Adipocyte (in vitro differentiated cells): Measurements from ENCODE around the gene FANCE.

ENCODE experiments used
- DNase-seq: peaks from one replicate; pipeline ENCODE4 v3.0.0-alpha.2; 2015; ENCODE audit warnings: low read depth
- H3K27me3 ChIP-seq: replicated peaks from 2 replicates; pipeline ENCODE4 v1.7.0; 2013; ENCODE audit warnings: mild to moderate bottlenecking, low read length, moderate library complexity; ENCODE audit not compliant: control insufficient read depth, insufficient read depth
- H3K36me3 ChIP-seq: 2 replicates; pipeline ENCODE4 v1.7.0; 2013; ENCODE audit warnings: low read length, mild to moderate bottlenecking, moderate library complexity; ENCODE audit not compliant: control insufficient read depth, insufficient read depth, severe bottlenecking
- H3K4me1 ChIP-seq: 2 replicates; pipeline ENCODE4 v1.7.0; 2013; ENCODE audit warnings: mild to moderate bottlenecking, low read length, moderate library complexity; ENCODE audit not compliant: control insufficient read depth, insufficient read depth
- H3K4me3 ChIP-seq: 2 replicates; pipeline ENCODE4 v1.7.0; 2013; ENCODE audit warnings: mild to moderate bottlenecking, low read length, moderate library complexity
- H3K9ac ChIP-seq: 2 replicates; pipeline ENCODE4 v1.7.0; 2013; ENCODE audit warnings: mild to moderate bottlenecking, low read length, moderate library complexity
- H3K9me3 ChIP-seq: 2 replicates; pipeline ENCODE4 v1.7.0; 2013; ENCODE audit warnings: mild to moderate bottlenecking, low read length, moderate library complexity; ENCODE audit not compliant: control insufficient read depth

FANCE gene

GRCh38 chr6:35495258-35496035 is 43.3 kb downstream of the FANCE start:
- DNase-seq: peak; percentile 42
- peaks cover 31% of the 10 kb centered on the region for H3K4me1 ChIP-seq
- H3K36me3 ChIP-seq: no peaks in the 10 kb centered on the region

DNA sequence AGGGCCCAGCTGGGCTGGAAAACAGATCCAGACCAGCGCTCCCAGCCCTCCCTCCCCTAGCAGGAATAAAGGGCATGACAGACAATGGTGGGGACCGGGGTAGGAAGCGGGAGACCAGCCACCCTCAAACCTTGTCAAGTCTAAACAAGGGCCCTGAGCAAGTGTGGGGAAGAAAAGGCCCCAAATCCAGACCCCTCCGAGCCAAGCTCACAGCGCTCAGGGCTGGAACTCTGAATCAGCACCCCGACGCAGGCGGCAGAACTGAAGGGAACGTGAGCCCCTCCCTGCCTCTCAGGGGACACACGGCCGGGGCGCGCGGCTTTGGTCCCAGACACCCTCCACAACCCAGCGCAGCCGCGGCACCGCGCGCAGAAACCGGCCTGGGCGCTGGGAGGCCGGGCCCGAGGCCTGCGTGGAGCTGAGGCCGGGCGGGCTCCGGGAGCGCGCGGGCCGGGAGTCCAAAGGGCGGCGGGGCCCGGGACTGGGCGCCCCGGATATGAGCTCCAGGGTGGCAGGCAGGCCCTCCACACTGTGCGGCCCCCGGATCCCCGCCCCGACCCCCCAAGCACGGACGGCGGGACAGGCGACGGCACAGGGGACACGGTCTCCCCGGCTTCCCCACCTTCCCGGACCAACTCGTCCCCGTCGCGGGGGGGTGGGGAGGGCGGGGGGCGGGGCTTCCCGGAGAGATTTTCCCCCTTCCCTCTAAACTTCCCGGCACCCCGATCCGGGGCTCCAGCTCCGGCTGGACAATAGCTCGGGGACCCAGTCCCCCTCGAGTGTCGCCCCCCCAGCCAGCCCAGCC is 44.1 kb downstream of the FANCE start:
- peaks cover 29% of the 10 kb centered on the region for H3K4me1 ChIP-seq

More at GRCh38 chr6:35495258-35496035, 43.3 kb downstream of the FANCE start:
- Histone ChIP-seq H3K27me3 (no peaks in the 10 kb centered on the region), H3K9ac (peak overlapping the region; percentile 83), H3K9me3 (no peaks in the 10 kb centered on the region), H3K4me3 (peak overlapping the region; percentile 87)

DNA sequence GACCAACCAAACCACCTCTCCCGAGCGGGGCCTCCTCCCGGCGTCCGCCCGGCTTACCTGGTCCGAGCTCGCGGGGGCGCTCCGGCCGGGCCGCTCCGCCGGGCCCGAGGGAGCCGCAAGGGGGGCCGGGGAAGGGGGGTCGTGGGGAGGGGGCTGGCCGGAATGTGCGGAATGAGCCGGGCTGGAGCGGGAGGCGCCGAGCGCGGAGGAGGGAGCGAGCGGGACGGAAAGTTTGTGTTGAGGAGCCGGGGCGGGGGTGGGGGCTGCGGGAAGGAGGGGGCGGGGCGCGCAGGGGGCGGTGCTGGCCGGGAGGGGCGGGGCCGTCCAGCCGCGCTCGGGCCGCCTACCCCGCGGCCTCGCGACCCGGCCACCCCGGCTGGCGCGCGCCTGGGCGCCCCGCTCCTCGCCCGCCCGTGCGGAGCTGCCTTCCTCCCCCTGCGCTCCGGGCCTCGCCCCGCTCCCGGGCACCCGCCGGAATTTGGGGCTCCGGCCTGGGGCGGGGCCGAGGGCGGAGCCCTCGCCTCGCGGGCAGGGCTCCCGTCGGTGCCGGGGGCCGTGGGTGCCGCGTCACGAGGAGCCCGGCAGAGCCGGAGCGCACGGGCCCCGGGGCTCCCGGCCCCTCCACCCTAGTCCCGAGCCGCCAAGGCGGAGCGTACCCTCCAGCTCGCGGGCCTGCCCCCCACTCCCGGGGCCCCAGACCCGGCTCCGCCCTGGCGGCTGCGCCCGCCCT is 44.9 kb downstream of the FANCE start, which contains the start of gene TEAD3:
Gene TEAD3 (minus strand): TSS at position 239 of the 730 bp plus-strand sequence.
- peak within 1 kb of the TSS; percentile 87 for H3K4me3 ChIP-seq
- peak; percentile 90 for DNase-seq
- H3K4me1 ChIP-seq: peaks cover 27% of the 10 kb centered on the region
- no peaks in the 10 kb centered on the region for H3K36me3 ChIP-seq
- H3K27me3 ChIP-seq: no peaks in the 10 kb centered on the region
- H3K9me3 ChIP-seq: no peaks in the 10 kb centered on the region
- H3K9ac ChIP-seq: peak within 1 kb of the TSS; percentile 90

More for the DNA sequence above, 44.1 kb downstream of the FANCE start:
- peak overlapping the region; percentile 83 for H3K9ac ChIP-seq
- DNase-seq: peak; percentile 73
- H3K4me3 ChIP-seq: peak overlapping the region; percentile 87
- no peaks in the 10 kb centered on the region for H3K27me3 ChIP-seq
- no peaks in the 10 kb centered on the region for H3K36me3 ChIP-seq
- H3K9me3 ChIP-seq: no peaks in the 10 kb centered on the region

GRCh38 chr6:35497571-35498421 is 45.7 kb downstream of the FANCE start:
- H3K4me1 ChIP-seq: peaks cover 23% of the 10 kb centered on the region
- DNase-seq: peak; percentile 93
- H3K9ac ChIP-seq: peak overlapping the region; percentile 90
- no peaks in the 10 kb centered on the region for H3K36me3 ChIP-seq
- H3K9me3 ChIP-seq: no peaks in the 10 kb centered on the region
- H3K27me3 ChIP-seq: no peaks in the 10 kb centered on the region
- H3K4me3 ChIP-seq: peak overlapping the region; percentile 81

GRCh38 chr6:35498422-35499067 is 46.4 kb downstream of the FANCE start:
- Histone ChIP-seq H3K9ac (peak overlapping the region; percentile 90), H3K4me1 (peaks cover 23% of the 10 kb centered on the region), H3K4me3 (peak overlapping the region; percentile 81), H3K27me3 (peaks cover under 1% of the 10 kb centered on the region), H3K36me3 (no peaks in the 10 kb centered on the region), H3K9me3 (no peaks in the 10 kb centered on the region)
- peak; percentile 37 for DNase-seq

DNA sequence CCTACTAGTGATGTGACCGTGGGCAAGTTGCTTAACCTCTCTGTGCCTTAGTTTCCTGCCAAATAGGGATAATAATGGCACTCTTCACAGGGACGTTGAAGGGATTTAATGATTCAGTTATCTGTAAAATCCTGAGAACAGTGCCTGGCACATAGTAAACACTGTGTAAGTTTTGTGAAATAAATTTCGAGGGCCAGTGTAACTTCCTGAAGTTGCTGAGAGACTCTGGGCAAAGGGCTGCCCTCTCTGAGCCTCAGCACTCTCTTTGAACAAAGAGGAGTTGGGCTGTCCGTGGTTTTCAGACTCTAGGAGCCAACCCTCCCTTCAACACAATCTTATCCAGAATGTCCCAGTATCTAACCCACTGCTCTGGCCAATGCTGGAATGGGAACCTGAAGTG is 47.2 kb downstream of the FANCE start:
- Histone ChIP-seq H3K4me3 (no peak overlapping the region), H3K9ac (no peak overlapping the region), H3K27me3 (peaks cover 7% of the 10 kb centered on the region), H3K9me3 (no peaks in the 10 kb centered on the region), H3K36me3 (no peaks in the 10 kb centered on the region), H3K4me1 (peaks cover 16% of the 10 kb centered on the region)
- no peak for DNase-seq

- Histone ChIP-seq H3K36me3 (no peaks in the 10 kb centered on the region), H3K27me3 (peaks cover 17% of the 10 kb centered on the region), H3K4me1 (peaks cover 4% of the 10 kb centered on the region), H3K9me3 (no peaks in the 10 kb centered on the region), H3K4me3 (no peak overlapping the region), H3K9ac (no peak overlapping the region)
- DNase-seq: peak; percentile 44
Observed at GRCh38 chr6:35500782-35501181, 48.6 kb downstream of the FANCE start.

DNA sequence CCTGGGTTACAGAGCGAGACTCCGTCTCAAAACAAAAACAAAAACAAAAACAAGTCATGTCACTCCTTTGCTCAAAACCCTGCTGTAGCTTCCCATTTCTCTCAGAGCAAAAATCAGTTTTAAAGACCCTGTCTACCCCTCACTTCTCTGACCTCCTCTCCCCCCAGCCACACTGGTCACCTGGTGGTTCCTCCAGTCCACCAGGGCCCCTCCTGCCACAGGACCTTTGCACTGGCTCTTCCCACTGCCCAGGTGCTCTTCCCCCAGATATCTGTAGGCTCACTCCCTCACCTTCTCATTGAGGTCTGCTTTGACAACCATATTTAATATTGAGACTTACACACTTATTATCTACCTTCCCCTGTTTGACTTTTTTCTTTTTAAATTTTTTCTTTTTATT is 49.6 kb downstream of the FANCE start:
- DNase-seq: no peak
- Histone ChIP-seq H3K4me3 (no peak overlapping the region), H3K27me3 (peaks cover 27% of the 10 kb centered on the region), H3K4me1 (peaks cover 3% of the 10 kb centered on the region), H3K36me3 (no peaks in the 10 kb centered on the region), H3K9me3 (peaks cover under 1% of the 10 kb centered on the region), H3K9ac (no peak overlapping the region)

DNA sequence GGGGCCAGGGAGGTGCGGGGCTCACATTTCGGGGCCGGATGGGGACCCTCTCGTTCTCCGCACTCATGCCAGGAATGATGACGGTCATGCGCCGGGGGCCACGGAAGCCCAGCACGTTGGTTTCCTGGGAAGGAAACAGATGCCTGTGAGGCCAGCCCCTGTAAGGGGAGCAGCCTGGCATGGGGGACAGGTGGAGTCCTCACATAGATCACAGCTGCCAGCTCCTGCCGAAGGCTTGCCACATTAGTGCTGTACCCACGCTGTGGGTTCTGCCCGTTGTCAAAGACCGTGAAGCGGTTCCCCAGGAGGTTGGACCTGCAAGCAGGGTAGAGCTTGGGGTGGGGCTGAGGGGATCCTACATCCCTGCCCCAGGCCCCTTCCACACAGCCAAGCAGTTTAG is 51.4 kb downstream of the FANCE start:
- H3K4me1 ChIP-seq: no peaks in the 10 kb centered on the region
- H3K9me3 ChIP-seq: peaks cover 3% of the 10 kb centered on the region
- no peak overlapping the region for H3K4me3 ChIP-seq
- H3K36me3 ChIP-seq: no peaks in the 10 kb centered on the region
- no peak overlapping the region for H3K9ac ChIP-seq
- H3K27me3 ChIP-seq: peaks cover 28% of the 10 kb centered on the region
- no peak for DNase-seq

GRCh38 chr6:35505999-35506412 is 53.9 kb downstream of the FANCE start:
- Histone ChIP-seq H3K36me3 (no peaks in the 10 kb centered on the region), H3K9me3 (peaks cover 3% of the 10 kb centered on the region), H3K9ac (no peak overlapping the region), H3K4me1 (no peaks in the 10 kb centered on the region), H3K27me3 (peaks cover 49% of the 10 kb centered on the region), H3K4me3 (no peak overlapping the region)
- DNase-seq: no peak
